ENCODE data around the gene APOA1. TPM values are rescaled to one million over a fixed set of nuclear protein-coding genes. Genes with fewer than 3 reads are reported as not detected.

The APOA1 gene
- total RNA-seq, 1 donor from 2014 or later, result not detected

DNA sequence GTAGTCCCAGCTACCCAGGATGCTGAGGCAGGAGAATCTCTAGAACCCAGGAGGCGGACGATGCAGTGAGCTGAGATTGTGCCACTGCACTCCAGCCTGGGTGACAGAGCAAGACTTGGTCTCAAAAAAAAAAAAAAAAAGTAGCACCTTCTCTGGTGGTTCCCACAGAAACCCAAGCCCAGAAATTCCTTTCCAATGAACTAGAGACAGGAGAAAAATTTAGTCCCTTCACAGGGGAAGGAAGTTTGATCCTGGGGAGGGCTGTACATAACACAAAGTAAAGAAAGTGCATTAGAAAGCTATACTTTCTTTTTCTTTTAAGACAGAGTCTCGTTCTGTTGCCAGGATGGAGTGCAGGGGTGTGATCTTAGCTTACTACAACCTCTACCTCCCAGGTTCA is 25.5 kb upstream of the APOA1 start:
- Histone ChIP-seq H3K36me3 (ENCODE audit: control insufficient read depth, insufficient read depth, low read length) (peaks cover 9% of the 10 kb centered on the region), H3K4me3 (ENCODE audit: low read depth, low read length) (no peak overlapping the region), H3K27me3 (ENCODE audit: control insufficient read depth, insufficient read depth, low read length) (no peaks in the 10 kb centered on the region)
- TF ChIP-seq, protein P1, sequence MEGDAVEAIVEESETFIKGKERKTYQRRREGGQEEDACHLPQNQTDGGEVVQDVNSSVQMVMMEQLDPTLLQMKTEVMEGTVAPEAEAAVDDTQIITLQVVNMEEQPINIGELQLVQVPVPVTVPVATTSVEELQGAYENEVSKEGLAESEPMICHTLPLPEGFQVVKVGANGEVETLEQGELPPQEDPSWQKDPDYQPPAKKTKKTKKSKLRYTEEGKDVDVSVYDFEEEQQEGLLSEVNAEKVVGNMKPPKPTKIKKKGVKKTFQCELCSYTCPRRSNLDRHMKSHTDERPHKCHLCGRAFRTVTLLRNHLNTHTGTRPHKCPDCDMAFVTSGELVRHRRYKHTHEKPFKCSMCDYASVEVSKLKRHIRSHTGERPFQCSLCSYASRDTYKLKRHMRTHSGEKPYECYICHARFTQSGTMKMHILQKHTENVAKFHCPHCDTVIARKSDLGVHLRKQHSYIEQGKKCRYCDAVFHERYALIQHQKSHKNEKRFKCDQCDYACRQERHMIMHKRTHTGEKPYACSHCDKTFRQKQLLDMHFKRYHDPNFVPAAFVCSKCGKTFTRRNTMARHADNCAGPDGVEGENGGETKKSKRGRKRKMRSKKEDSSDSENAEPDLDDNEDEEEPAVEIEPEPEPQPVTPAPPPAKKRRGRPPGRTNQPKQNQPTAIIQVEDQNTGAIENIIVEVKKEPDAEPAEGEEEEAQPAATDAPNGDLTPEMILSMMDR (IDR thresholded peaks at IDR 0.05; ENCODE audit: insufficient read depth, low read length, severe bottlenecking), result no peak
- DNase-seq (ENCODE audit: low read depth) (no peak), FAIRE-seq (no peak)

DNA sequence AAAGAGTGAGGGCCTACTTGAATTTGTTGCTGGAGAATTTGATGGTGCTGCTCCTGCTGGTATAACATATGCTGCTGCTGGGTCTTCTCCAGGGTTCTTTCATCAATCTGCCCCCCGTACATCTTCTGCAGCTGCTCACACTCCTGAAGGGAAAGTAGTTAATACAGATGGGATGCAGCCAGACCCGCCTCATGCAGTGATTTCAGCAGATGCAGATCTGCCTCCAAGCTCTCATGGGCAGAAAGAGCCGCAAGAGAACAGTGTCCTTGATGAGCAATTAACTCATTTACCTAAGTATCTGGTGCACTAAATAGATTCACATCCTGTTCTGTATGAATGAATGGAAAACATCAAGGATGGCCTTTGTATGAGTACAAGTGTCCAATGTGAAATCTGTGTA is 24.8 kb upstream of the APOA1 start:
- H3K36me3 ChIP-seq (ENCODE audit: control insufficient read depth, insufficient read depth, low read length), result peaks cover 9% of the 10 kb centered on the region
- H3K27me3 ChIP-seq (ENCODE audit: control insufficient read depth, insufficient read depth, low read length), result no peaks in the 10 kb centered on the region
- DNase-seq (ENCODE audit: low read depth) (no peak), FAIRE-seq (no peak)
- H3K4me3 ChIP-seq (ENCODE audit: low read depth, low read length), result no peak overlapping the region
- TF ChIP-seq, protein P1 (IDR thresholded peaks at IDR 0.05; ENCODE audit: insufficient read depth, low read length, severe bottlenecking), result no peak

DNA sequence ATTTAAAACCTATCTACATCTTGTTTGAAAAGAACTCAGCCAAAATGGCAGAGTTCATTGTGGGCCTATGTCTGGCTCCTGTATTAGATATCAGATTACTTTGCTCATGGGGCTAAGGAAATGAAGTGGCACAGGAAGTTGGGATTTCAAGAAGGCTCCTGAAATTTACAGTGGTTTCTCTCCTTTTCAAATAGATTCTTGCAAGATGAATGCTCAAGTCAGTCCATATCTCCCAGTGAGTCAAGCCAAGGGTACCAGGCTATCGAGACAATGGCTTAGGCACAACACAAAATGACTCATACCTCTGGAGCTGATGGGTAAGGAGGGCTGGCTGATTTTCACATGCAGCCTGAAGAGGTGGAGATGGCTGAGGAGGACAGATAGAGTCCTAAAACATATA is 24.1 kb upstream of the APOA1 start:
- TF ChIP-seq, protein P1 (IDR thresholded peaks at IDR 0.05; ENCODE audit: insufficient read depth, low read length, severe bottlenecking), result no peak
- H3K27me3 ChIP-seq (ENCODE audit: control insufficient read depth, insufficient read depth, low read length), result no peaks in the 10 kb centered on the region
- no peak for FAIRE-seq
- peaks cover 9% of the 10 kb centered on the region for H3K36me3 ChIP-seq (ENCODE audit: control insufficient read depth, insufficient read depth, low read length)
- no peak overlapping the region for H3K4me3 ChIP-seq (ENCODE audit: low read depth, low read length)
- peak; percentile 87 for DNase-seq (ENCODE audit: low read depth)

DNA sequence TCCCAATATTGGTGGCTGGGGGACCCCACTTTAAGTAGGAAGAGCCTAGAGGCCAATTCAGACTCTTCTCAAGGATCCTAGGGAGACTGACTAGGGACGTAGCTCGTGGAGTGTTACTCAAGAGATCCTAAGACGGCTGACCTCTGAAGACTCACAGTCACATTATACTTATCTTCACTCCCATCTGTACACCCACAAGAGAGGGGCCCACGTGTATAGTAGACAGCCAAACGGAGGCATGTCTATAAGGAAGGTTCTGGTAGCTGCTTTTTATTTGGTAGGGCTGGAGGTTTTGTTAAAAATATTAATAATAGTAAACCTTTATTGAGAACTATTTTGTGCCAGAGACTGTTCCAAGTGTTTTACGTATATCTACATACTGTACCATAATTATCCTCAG is 22.9 kb upstream of the APOA1 start:
- TF ChIP-seq, protein P1 (IDR thresholded peaks at IDR 0.05; ENCODE audit: insufficient read depth, low read length, severe bottlenecking), result no peak
- DNase-seq (ENCODE audit: low read depth) (no peak), FAIRE-seq (no peak)
- no peak overlapping the region for H3K4me3 ChIP-seq (ENCODE audit: low read depth, low read length)
- H3K36me3 ChIP-seq (ENCODE audit: control insufficient read depth, insufficient read depth, low read length), result peaks cover 9% of the 10 kb centered on the region
- no peaks in the 10 kb centered on the region for H3K27me3 ChIP-seq (ENCODE audit: control insufficient read depth, insufficient read depth, low read length)

DNA sequence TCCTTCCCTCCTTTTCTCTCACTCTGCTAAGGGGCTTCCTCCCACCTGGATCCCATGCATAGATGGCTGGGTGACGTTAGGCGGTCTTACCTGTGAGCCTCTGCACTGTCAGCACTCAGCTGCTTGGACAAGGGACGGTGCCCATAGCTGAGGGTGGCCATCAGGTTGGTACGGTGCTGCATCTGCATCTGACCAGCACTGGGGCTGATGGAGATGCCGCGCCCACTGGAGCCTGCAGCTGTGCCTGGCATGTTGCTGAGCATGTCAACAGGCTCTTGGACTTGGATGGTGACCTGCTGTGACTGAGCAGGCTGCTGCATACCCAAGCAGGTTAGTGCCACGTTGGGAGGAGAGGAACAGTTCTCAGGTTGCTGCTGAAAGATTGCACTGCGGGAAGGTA is 21.8 kb upstream of the APOA1 start:
- FAIRE-seq (no peak), DNase-seq (ENCODE audit: low read depth) (no peak)
- Histone ChIP-seq H3K27me3 (ENCODE audit: control insufficient read depth, insufficient read depth, low read length) (no peaks in the 10 kb centered on the region), H3K4me3 (ENCODE audit: low read depth, low read length) (no peak overlapping the region), H3K36me3 (ENCODE audit: control insufficient read depth, insufficient read depth, low read length) (peaks cover 9% of the 10 kb centered on the region)
- TF ChIP-seq, protein P1 (IDR thresholded peaks at IDR 0.05; ENCODE audit: insufficient read depth, low read length, severe bottlenecking), result no peak

DNA sequence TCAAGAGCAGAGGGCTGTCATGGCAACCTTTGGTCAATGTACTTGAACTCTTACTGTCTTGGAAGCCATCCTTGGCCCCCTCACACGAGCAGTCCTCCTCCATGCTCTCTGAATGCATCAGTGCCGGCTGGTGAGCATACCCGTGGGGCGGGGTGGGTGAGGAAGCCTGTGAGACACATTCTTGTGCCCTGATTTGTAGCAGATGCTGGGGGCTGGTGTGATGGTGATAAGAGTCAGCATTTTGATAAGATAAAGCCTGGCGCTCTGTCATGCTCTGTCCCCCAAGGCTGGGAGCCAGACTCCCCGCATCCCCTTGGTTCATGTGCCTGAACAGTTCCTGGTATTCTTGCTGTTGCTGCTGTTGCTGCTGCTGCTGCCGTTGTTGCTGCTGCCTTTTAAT is 20.5 kb upstream of the APOA1 start:
- peaks cover 9% of the 10 kb centered on the region for H3K36me3 ChIP-seq (ENCODE audit: control insufficient read depth, insufficient read depth, low read length)
- H3K4me3 ChIP-seq (ENCODE audit: low read depth, low read length), result no peak overlapping the region
- TF ChIP-seq, protein P1 (IDR thresholded peaks at IDR 0.05; ENCODE audit: insufficient read depth, low read length, severe bottlenecking), result no peak
- H3K27me3 ChIP-seq (ENCODE audit: control insufficient read depth, insufficient read depth, low read length), result no peaks in the 10 kb centered on the region
- DNase-seq (ENCODE audit: low read depth), result no peak
- no peak for FAIRE-seq

Measured in bronchial epithelial cell (primary cell).